ENCODE data around the gene RGL1.
"Not testable (repeated sequence)": the region's sequence is repeated elsewhere in the genome, so short reads cannot be mapped to it uniquely, and the experiment has no call there.

Gene RGL1

GRCh38 chr1:183804916-183805841 lies at the start of gene RGL1:
Gene RGL1 (plus strand): TSS chr1:183805120. CDS start chr1:183805298, 178 bp downstream.
- DNase-seq (ENCODE audit: low spot score), result peak; percentile 63

- DNase-seq (ENCODE audit: low spot score), result no peak
Observed at GRCh38 chr1:183756326-183756725, 48.6 kb upstream of the RGL1 start.

GRCh38 chr1:183757061-183757460 lies 47.9 kb upstream of the RGL1 start:
- DNase-seq (ENCODE audit: low spot score), result peak; percentile 69

- DNase-seq (ENCODE audit: low spot score), result no peak
Observed at GRCh38 chr1:183758913-183759312, 46.0 kb upstream of the RGL1 start.

GRCh38 chr1:183760661-183761060 lies 44.3 kb upstream of the RGL1 start:
- no peak for DNase-seq (ENCODE audit: low spot score)

- DNase-seq (ENCODE audit: low spot score), result no peak
Observed at GRCh38 chr1:183761871-183762270, 43.0 kb upstream of the RGL1 start.

- not testable (repeated sequence) for DNase-seq (ENCODE audit: low spot score)
Observed at GRCh38 chr1:183762856-183763255, 42.1 kb upstream of the RGL1 start.

GRCh38 chr1:183764981-183765380 lies 39.9 kb upstream of the RGL1 start:
- DNase-seq (ENCODE audit: low spot score), result no peak

- DNase-seq (ENCODE audit: low spot score), result no peak
Observed at GRCh38 chr1:183769956-183770815, 34.7 kb upstream of the RGL1 start.

GRCh38 chr1:183770816-183771128 lies 34.1 kb upstream of the RGL1 start:
- DNase-seq (ENCODE audit: low spot score), result no peak

GRCh38 chr1:183773482-183774274 lies 31.2 kb upstream of the RGL1 start:
- no peak for DNase-seq (ENCODE audit: low spot score)

GRCh38 chr1:183774938-183775337 lies 30.0 kb upstream of the RGL1 start:
- DNase-seq (ENCODE audit: low spot score), result no peak

- DNase-seq (ENCODE audit: low spot score), result no peak
Observed at GRCh38 chr1:183776731-183777130, 28.2 kb upstream of the RGL1 start.

GRCh38 chr1:183777328-183777727 lies 27.6 kb upstream of the RGL1 start:
- DNase-seq (ENCODE audit: low spot score), result no peak

GRCh38 chr1:183778045-183778444 lies 26.9 kb upstream of the RGL1 start:
- no peak for DNase-seq (ENCODE audit: low spot score)

GRCh38 chr1:183778568-183779433 lies 26.1 kb upstream of the RGL1 start:
- DNase-seq (ENCODE audit: low spot score), result no peak

GRCh38 chr1:183780159-183780558 lies 24.8 kb upstream of the RGL1 start:
- DNase-seq (ENCODE audit: low spot score), result no peak

- no peak for DNase-seq (ENCODE audit: low spot score)
Observed at GRCh38 chr1:183780757-183781156, 24.2 kb upstream of the RGL1 start.

- DNase-seq (ENCODE audit: low spot score), result no peak
Observed at GRCh38 chr1:183783342-183783741, 21.6 kb upstream of the RGL1 start.

- DNase-seq (ENCODE audit: low spot score), result no peak
Observed at GRCh38 chr1:183783767-183784637, 20.9 kb upstream of the RGL1 start.
